Activated CD4-positive, alpha-beta T cell treated with anti-CD3 and anti-CD28 coated beads, Interleukin-2, amount 10 ng/mL, durations not matched to agents 24 days and 14 days (primary cell): ENCODE results near the gene PRICKLE2. TPM values are rescaled to one million over a fixed set of nuclear protein-coding genes. Genes with fewer than 3 reads are reported as not detected.

Experiments used
- DNase-seq: peaks from one replicate; pipeline ENCODE4 v3.0.0; 2022
- H3K27ac Mint-ChIP-seq: one replicate; pipeline ENCODE4 v1.8.0; 2022; ENCODE audit warnings: mild to moderate bottlenecking, mixed read lengths
- H3K27me3 Mint-ChIP-seq: one replicate; pipeline ENCODE4 v1.8.0; 2022; ENCODE audit warnings: mixed read lengths
- H3K36me3 Mint-ChIP-seq: one replicate; pipeline ENCODE4 v1.8.0; 2022; ENCODE audit warnings: low read depth, mild to moderate bottlenecking, mixed read lengths
- H3K4me1 Mint-ChIP-seq: one replicate; pipeline ENCODE4 v1.8.0; 2021; ENCODE audit warnings: mixed read lengths
- H3K4me3 Mint-ChIP-seq: one replicate; pipeline ENCODE4 v1.8.0; 2022; ENCODE audit warnings: mild to moderate bottlenecking, moderate library complexity, mixed read lengths
- H3K9me3 Mint-ChIP-seq: one replicate; pipeline ENCODE4 v1.8.0; 2021; ENCODE audit warnings: mixed read lengths
- intact Hi-C: fragments of 100-400 bp; cut with micrococcal nuclease; formaldehyde crosslinking; loops from one replicate; pipeline ENCODE4 v1.15.1; 2023
- total RNA-seq: library from RNA; stranded (reverse); gene quantifications from 2 replicates; pipeline ENCODE4 v1.2.3, GENCODE V29; 2022

The PRICKLE2 gene
- total RNA-seq, 1 donor from 2014 or later, result not detected

DNA sequence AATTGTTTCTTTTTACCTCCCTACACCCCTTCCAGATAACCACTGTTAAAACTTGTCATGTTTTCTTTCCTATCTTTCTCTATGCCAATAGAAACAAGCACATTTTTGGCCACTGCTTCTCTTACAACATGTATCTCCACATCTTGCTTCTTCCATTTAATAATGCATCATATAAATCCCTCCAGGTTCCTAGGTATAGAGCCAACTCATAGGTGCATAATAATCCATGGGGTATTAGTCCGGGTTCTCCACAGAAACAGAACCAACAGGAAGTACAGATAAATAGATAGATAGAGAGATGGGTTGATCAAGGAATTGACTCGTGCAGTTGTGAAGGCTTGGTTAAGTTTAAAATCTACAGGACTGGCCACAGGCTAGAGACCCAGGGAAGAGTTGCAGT is 160.5 kb downstream of the PRICKLE2 start:
- DNase-seq, result no peak
- H3K27me3 Mint-ChIP-seq, result peaks cover 19% of the 10 kb centered on the region
- no peaks in the 10 kb centered on the region for H3K36me3 Mint-ChIP-seq
- H3K27ac Mint-ChIP-seq, result no peak overlapping the region
- H3K4me1 Mint-ChIP-seq, result no peaks in the 10 kb centered on the region
- H3K9me3 Mint-ChIP-seq, result no peaks in the 10 kb centered on the region
- H3K4me3 Mint-ChIP-seq, result no peak overlapping the region
- intact Hi-C loops, result no loop called here

- H3K27ac Mint-ChIP-seq, result no peak overlapping the region
- intact Hi-C loops, result no loop called here
- no peaks in the 10 kb centered on the region for H3K9me3 Mint-ChIP-seq
- no peak overlapping the region for H3K4me3 Mint-ChIP-seq
- DNase-seq, result no peak
- no peaks in the 10 kb centered on the region for H3K4me1 Mint-ChIP-seq
- no peaks in the 10 kb centered on the region for H3K36me3 Mint-ChIP-seq
- peaks cover 19% of the 10 kb centered on the region for H3K27me3 Mint-ChIP-seq
Observed at GRCh38 chr3:64063983-64064438, 161.3 kb downstream of the PRICKLE2 start.

GRCh38 chr3:64063207-64063982 is 161.9 kb downstream of the PRICKLE2 start:
- Mint-ChIP-seq H3K4me3 (no peak overlapping the region), H3K27me3 (peaks cover 17% of the 10 kb centered on the region), H3K36me3 (no peaks in the 10 kb centered on the region), H3K4me1 (no peaks in the 10 kb centered on the region), H3K27ac (no peak overlapping the region), H3K9me3 (no peaks in the 10 kb centered on the region)
- intact Hi-C loops, result no loop called here
- DNase-seq, result no peak

GRCh38 chr3:64061628-64062027 is 163.6 kb downstream of the PRICKLE2 start:
- Mint-ChIP-seq H3K9me3 (no peaks in the 10 kb centered on the region), H3K36me3 (no peaks in the 10 kb centered on the region), H3K27me3 (peaks cover 25% of the 10 kb centered on the region), H3K4me1 (no peaks in the 10 kb centered on the region), H3K4me3 (no peak overlapping the region), H3K27ac (no peak overlapping the region)
- intact Hi-C loops, result no loop called here
- DNase-seq, result no peak

DNA sequence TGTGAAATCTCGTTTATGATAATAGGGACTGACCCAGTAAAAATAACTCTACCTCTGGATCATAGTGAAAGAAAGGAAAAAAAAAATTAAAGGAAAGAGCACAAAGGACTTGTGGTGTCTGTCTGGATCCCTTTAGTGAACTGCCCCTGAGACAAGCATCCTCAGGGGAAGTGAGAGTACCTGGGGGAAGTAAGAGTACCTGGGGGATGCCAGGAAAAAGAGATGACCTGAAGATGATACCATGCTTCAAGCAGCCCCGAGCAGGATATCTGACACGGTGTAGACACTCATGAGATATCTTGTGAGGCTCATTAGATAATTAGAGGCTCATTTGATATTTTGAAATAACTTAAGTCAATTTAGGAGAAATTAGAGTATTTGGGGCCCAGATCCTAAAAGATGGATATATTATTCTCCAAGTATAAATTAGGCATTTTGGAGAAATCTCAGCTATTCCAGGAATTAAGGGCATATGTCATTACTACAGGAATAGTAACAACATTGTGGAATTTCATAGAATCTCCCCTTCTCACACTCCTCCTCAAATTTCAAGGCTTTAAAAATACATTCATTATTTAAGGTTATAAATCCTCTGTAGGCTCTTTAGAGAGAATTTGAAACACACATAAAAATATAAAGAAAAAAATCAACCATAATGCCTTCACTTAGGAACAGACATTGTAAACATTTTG is 165.6 kb downstream of the PRICKLE2 start:
- Mint-ChIP-seq H3K27ac (no peak overlapping the region), H3K9me3 (no peaks in the 10 kb centered on the region), H3K36me3 (no peaks in the 10 kb centered on the region), H3K4me3 (no peak overlapping the region), H3K4me1 (no peaks in the 10 kb centered on the region), H3K27me3 (peaks cover 25% of the 10 kb centered on the region)
- DNase-seq, result no peak
- intact Hi-C loops, result no loop called here

- no peaks in the 10 kb centered on the region for H3K4me1 Mint-ChIP-seq
Observed at GRCh38 chr3:64058566-64058965, 166.7 kb downstream of the PRICKLE2 start.

DNA sequence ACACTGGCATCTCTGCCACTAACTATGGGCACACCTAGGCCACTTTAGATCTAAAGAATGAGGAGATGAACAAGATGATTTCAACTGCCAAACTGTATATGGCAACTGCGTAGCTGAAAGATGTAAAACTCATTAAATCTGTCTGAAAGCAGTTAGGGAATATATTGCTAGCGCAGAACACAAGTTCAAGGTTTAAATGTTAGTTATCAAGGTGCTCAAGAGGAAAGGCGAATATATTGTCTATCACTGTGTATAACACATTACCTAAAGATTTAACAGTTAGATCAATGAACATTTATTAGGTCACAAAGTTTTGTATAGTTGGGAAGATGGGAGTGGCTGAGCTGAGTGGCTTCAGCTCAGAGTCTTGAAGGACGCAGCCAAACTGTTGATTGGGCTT is 168.0 kb downstream of the PRICKLE2 start:
- peaks cover 21% of the 10 kb centered on the region for H3K27me3 Mint-ChIP-seq
- no peak for DNase-seq
- intact Hi-C loops, result no loop called here
- H3K27ac Mint-ChIP-seq, result no peak overlapping the region
- no peak overlapping the region for H3K4me3 Mint-ChIP-seq
- no peaks in the 10 kb centered on the region for H3K4me1 Mint-ChIP-seq
- H3K36me3 Mint-ChIP-seq, result no peaks in the 10 kb centered on the region
- H3K9me3 Mint-ChIP-seq, result no peaks in the 10 kb centered on the region

More at GRCh38 chr3:64058566-64058965, 166.7 kb downstream of the PRICKLE2 start:
- Mint-ChIP-seq H3K27ac (no peak overlapping the region), H3K4me3 (no peak overlapping the region), H3K36me3 (no peaks in the 10 kb centered on the region), H3K9me3 (no peaks in the 10 kb centered on the region), H3K27me3 (peaks cover 23% of the 10 kb centered on the region)
- intact Hi-C loops, result no loop called here
- no peak for DNase-seq

DNA sequence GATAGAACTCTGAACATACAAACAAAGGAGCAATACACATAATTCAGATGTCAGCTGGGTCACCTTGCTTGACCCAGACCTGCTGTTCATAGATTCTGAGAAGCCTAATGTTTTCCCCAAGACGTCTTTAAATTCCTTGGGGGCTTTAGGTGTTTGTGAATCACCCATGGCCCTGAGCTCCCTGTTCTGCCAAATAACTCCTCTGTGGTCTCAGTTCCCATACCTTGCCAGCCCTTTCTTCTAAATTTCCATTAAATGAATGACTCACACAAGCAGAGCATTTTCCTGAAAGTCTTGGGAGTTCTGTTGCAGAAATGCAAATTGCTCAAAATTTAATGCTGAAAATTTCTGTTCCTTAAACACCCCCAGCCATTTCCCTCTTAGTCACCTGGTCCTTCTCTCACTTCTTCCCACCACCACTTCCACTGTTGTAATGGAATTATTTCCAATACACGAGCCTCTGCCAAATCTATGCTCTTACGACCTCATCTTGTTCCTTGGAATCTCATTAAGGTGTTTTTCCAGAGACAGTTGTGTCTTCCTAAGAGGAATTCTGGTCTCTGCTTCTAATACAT is 168.6 kb downstream of the PRICKLE2 start:
- H3K36me3 Mint-ChIP-seq, result no peaks in the 10 kb centered on the region
- H3K9me3 Mint-ChIP-seq, result no peaks in the 10 kb centered on the region
- intact Hi-C loops, result no loop called here
- no peak for DNase-seq
- H3K4me1 Mint-ChIP-seq, result no peaks in the 10 kb centered on the region
- H3K27ac Mint-ChIP-seq, result no peak overlapping the region
- H3K27me3 Mint-ChIP-seq, result peaks cover 19% of the 10 kb centered on the region
- no peak overlapping the region for H3K4me3 Mint-ChIP-seq

GRCh38 chr3:64055076-64055475 is 170.2 kb downstream of the PRICKLE2 start:
- DNase-seq, result no peak
- H3K4me1 Mint-ChIP-seq, result peaks cover 2% of the 10 kb centered on the region
- intact Hi-C loops, result no loop called here
- no peak overlapping the region for H3K27ac Mint-ChIP-seq
- no peak overlapping the region for H3K4me3 Mint-ChIP-seq
- H3K36me3 Mint-ChIP-seq, result no peaks in the 10 kb centered on the region
- peaks cover 15% of the 10 kb centered on the region for H3K27me3 Mint-ChIP-seq
- no peaks in the 10 kb centered on the region for H3K9me3 Mint-ChIP-seq

- intact Hi-C loops, result no loop called here
- Mint-ChIP-seq H3K4me1 (peaks cover 2% of the 10 kb centered on the region), H3K9me3 (no peaks in the 10 kb centered on the region), H3K27me3 (peaks cover 15% of the 10 kb centered on the region), H3K36me3 (no peaks in the 10 kb centered on the region), H3K27ac (no peak overlapping the region), H3K4me3 (no peak overlapping the region)
- no peak for DNase-seq
Observed at GRCh38 chr3:64054488-64054887, 170.8 kb downstream of the PRICKLE2 start.

DNA sequence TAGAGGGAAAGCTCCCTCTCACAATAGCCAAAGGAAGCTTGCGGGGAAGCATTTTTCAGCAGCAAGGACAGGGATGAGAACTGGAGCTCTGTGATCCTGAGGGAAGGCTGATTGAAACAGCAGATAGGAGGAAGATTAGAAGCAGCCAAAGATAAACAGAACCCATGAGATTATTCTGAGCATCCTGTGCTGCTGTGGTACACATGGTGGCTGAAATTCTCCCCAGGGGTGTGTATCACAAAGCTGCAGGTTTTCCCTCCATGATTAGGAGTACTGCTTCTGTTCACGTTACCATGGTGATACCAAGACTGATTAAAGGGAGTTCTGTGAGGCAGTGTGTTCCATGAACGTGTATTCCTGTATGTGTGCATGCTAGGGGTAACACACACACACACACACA is 171.7 kb downstream of the PRICKLE2 start:
- H3K4me1 Mint-ChIP-seq, result peaks cover 7% of the 10 kb centered on the region
- intact Hi-C loops, result no loop called here

DNA sequence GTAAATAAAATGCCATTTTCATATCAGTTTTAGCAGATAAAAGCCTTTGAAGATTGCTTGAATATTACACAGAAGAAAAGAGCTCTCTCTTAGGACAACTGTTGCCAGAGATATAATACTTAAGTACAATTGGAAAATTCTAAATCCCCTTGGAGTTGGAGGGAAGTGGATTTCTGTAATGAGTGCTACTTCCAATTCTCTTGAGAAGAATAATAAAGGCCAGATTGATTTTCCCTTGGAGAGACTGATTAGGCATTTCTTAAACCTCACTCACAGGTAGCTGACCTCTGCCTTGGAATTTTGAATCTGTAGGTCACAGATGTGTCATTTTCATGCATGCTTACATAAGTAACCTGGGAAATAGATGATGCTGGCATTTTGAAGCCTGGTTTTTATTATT is 172.1 kb downstream of the PRICKLE2 start:
- Mint-ChIP-seq H3K4me3 (no peak overlapping the region), H3K27ac (no peak overlapping the region), H3K36me3 (no peaks in the 10 kb centered on the region), H3K4me1 (peaks cover 10% of the 10 kb centered on the region), H3K27me3 (peaks cover 16% of the 10 kb centered on the region), H3K9me3 (no peaks in the 10 kb centered on the region)
- DNase-seq, result no peak
- intact Hi-C loops, result no loop called here

More for the DNA sequence above, 171.7 kb downstream of the PRICKLE2 start:
- H3K27ac Mint-ChIP-seq, result no peak overlapping the region
- DNase-seq, result no peak
- H3K9me3 Mint-ChIP-seq, result no peaks in the 10 kb centered on the region
- H3K4me3 Mint-ChIP-seq, result no peak overlapping the region
- H3K36me3 Mint-ChIP-seq, result no peaks in the 10 kb centered on the region
- H3K27me3 Mint-ChIP-seq, result peaks cover 18% of the 10 kb centered on the region

DNA sequence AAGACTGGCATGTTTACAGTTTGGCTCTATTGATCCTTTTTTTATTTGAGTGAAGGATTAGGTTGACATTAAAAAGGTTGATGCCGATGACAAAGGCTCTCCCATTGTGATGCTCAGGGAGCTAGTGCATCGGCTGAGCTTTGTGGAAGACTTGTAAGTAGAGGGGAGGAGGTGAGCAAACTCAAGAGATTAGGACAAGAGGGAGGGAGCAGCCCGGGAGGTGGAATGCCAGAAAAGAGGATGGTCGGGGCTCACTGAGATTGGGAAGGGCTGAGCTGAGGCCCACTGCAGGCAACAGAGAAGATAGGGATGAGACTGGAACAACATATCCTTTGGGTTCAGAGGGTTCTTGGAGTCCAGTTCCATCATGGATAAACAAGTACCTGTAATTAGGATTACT is 175.4 kb downstream of the PRICKLE2 start:
- H3K4me1 Mint-ChIP-seq, result peaks cover 10% of the 10 kb centered on the region
- H3K36me3 Mint-ChIP-seq, result no peaks in the 10 kb centered on the region
- DNase-seq, result no peak
- no peaks in the 10 kb centered on the region for H3K9me3 Mint-ChIP-seq
- no peak overlapping the region for H3K4me3 Mint-ChIP-seq
- intact Hi-C loops, result no loop called here
- no peak overlapping the region for H3K27ac Mint-ChIP-seq
- H3K27me3 Mint-ChIP-seq, result peaks cover 11% of the 10 kb centered on the region

- peaks cover 10% of the 10 kb centered on the region for H3K4me1 Mint-ChIP-seq
- peak overlapping the region; percentile 53 for H3K27ac Mint-ChIP-seq
- no peaks in the 10 kb centered on the region for H3K9me3 Mint-ChIP-seq
- intact Hi-C loops, result no loop called here
- DNase-seq, result no peak
- H3K4me3 Mint-ChIP-seq, result no peak overlapping the region
- H3K36me3 Mint-ChIP-seq, result no peaks in the 10 kb centered on the region
- peaks cover 11% of the 10 kb centered on the region for H3K27me3 Mint-ChIP-seq
Observed at GRCh38 chr3:64049136-64049535, 176.1 kb downstream of the PRICKLE2 start.
